Nephron progenitor cell (in vitro differentiated cells): ENCODE data around the gene MC3R.

ENCODE experiments used
- DNase-seq: peaks from one replicate; pipeline ENCODE4 v3.0.0; 2021
- H3K27ac Mint-ChIP-seq: 2 replicates; pipeline ENCODE4 v1.8.0; 2021; ENCODE audit warnings: mild to moderate bottlenecking, moderate library complexity, mixed read lengths
- H3K27me3 Mint-ChIP-seq: 2 replicates; pipeline ENCODE4 v1.8.0; 2021; ENCODE audit warnings: mild to moderate bottlenecking, low read depth, mixed read lengths; ENCODE audit not compliant: poor library complexity
- H3K36me3 Mint-ChIP-seq: 2 replicates; pipeline ENCODE4 v1.8.0; 2021; ENCODE audit warnings: low read depth, mixed read lengths
- H3K4me1 Mint-ChIP-seq: 2 replicates; pipeline ENCODE4 v1.8.0; 2021; ENCODE audit warnings: mixed read lengths
- H3K4me3 Mint-ChIP-seq: 2 replicates; pipeline ENCODE4 v1.8.0; 2021; ENCODE audit warnings: mild to moderate bottlenecking, moderate library complexity, mixed read lengths
- H3K9me3 Mint-ChIP-seq: 2 replicates; pipeline ENCODE4 v1.8.0; 2021; ENCODE audit warnings: mild to moderate bottlenecking, moderate library complexity, mixed read lengths
- TF ChIP-seq, protein P1 (sequence below): fragments of 200-600 bp; sonication (generic); IDR thresholded peaks from 2 replicates; pipeline ENCODE4 v1.5.0; 2021; ENCODE audit warnings: antibody characterized with exemption

The MC3R gene

DNA sequence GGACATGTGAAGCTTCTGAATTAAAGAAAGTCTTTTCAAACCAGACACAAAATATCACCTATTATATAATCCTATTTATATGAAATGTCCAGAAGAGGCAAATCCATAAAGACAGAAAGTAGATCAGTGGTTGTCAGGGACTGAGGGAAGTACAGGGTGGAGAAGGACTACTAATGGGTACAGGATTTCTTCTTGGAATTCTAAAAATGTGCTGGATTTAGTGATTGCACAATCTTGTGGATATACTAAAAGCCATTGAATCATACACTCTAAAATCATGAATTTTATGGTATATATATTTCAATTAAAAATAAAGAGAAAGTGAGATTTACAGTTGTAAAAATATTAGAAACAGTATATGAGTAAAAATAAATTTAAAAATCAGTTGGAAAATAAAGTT, 18.7 kb upstream of the MC3R start:
- Mint-ChIP-seq H3K4me1 (no peaks in the 10 kb centered on the region), H3K9me3 (peaks cover 80% of the 10 kb centered on the region), H3K27me3 (peaks cover 3% of the 10 kb centered on the region), H3K4me3 (no peak overlapping the region), H3K27ac (no peak overlapping the region), H3K36me3 (no peaks in the 10 kb centered on the region)
- DNase-seq: no peak
- TF ChIP-seq, protein P1, sequence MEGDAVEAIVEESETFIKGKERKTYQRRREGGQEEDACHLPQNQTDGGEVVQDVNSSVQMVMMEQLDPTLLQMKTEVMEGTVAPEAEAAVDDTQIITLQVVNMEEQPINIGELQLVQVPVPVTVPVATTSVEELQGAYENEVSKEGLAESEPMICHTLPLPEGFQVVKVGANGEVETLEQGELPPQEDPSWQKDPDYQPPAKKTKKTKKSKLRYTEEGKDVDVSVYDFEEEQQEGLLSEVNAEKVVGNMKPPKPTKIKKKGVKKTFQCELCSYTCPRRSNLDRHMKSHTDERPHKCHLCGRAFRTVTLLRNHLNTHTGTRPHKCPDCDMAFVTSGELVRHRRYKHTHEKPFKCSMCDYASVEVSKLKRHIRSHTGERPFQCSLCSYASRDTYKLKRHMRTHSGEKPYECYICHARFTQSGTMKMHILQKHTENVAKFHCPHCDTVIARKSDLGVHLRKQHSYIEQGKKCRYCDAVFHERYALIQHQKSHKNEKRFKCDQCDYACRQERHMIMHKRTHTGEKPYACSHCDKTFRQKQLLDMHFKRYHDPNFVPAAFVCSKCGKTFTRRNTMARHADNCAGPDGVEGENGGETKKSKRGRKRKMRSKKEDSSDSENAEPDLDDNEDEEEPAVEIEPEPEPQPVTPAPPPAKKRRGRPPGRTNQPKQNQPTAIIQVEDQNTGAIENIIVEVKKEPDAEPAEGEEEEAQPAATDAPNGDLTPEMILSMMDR: no peak

GRCh38 chr20:56234110-56234509, 14.4 kb upstream of the MC3R start:
- Mint-ChIP-seq H3K4me3 (no peak overlapping the region), H3K27ac (no peak overlapping the region), H3K36me3 (no peaks in the 10 kb centered on the region), H3K9me3 (peaks cover 82% of the 10 kb centered on the region), H3K27me3 (peaks cover 3% of the 10 kb centered on the region), H3K4me1 (no peaks in the 10 kb centered on the region)
- TF ChIP-seq, protein P1: no peak
- DNase-seq: no peak

GRCh38 chr20:56237335-56237734, 11.2 kb upstream of the MC3R start:
- TF ChIP-seq, protein P1: no peak
- Mint-ChIP-seq H3K4me1 (no peaks in the 10 kb centered on the region), H3K27me3 (peaks cover 4% of the 10 kb centered on the region), H3K36me3 (no peaks in the 10 kb centered on the region), H3K4me3 (no peak overlapping the region), H3K27ac (no peak overlapping the region), H3K9me3 (peaks cover 71% of the 10 kb centered on the region)
- no peak for DNase-seq

DNA sequence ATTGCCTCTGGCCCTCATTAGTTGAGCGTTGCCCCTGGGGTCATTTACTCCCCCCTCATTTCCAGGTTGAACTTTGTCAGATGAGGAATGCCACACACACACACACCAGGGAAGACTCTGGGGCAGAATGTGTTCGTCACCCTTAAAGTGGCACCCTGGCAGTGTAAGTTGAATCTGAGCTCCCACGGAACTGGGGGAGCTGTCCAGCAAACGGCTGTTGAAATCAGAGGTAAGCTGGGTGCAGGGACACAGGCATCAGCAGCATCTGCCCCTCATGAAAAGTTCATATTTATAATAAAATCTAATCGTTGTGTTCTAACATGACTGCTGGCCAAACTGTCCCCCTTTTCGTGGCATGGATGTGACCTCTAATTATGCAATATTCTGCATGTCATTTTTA, 4.3 kb upstream of the MC3R start:
- TF ChIP-seq, protein P1: no peak
- H3K4me3 Mint-ChIP-seq: no peak overlapping the region
- peaks cover 40% of the 10 kb centered on the region for H3K9me3 Mint-ChIP-seq
- peaks cover 12% of the 10 kb centered on the region for H3K27me3 Mint-ChIP-seq
- no peaks in the 10 kb centered on the region for H3K4me1 Mint-ChIP-seq
- no peak for DNase-seq
- no peaks in the 10 kb centered on the region for H3K36me3 Mint-ChIP-seq
- no peak overlapping the region for H3K27ac Mint-ChIP-seq

DNA sequence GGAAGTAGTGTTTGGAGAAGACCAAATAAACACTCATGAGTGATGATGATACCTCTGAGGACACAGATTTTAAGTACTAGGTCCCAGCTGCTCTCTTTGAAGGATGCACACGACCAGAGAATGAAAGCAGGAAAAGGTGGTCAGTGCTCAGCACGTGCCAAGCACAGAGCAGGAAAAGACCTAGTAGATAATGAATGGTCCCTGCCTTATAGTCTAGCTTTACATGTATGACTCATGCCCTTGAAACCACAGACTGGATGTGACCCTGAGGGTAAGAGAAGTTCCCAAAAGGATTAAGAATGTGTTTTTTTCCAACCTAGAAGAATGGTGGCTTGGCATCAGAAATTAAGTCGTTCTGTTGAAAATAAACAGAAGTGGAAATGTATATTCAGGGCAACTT, 2.8 kb upstream of the MC3R start:
- no peak overlapping the region for H3K27ac Mint-ChIP-seq
- H3K9me3 Mint-ChIP-seq: peaks cover 41% of the 10 kb centered on the region
- no peak for DNase-seq

More for the DNA sequence above, 2.8 kb upstream of the MC3R start:
- TF ChIP-seq, protein P1: no peak
- no peak overlapping the region for H3K4me3 Mint-ChIP-seq
- peaks cover 8% of the 10 kb centered on the region for H3K27me3 Mint-ChIP-seq
- H3K36me3 Mint-ChIP-seq: no peaks in the 10 kb centered on the region
- H3K4me1 Mint-ChIP-seq: no peaks in the 10 kb centered on the region
